ENCODE data around the gene PLAAT4.

Gene PLAAT4

GRCh38 chr11:63536669-63537292, at the start of gene PLAAT4:
PLAAT4 (plus strand) TSS chr11:63536808; CDS start chr11:63536869, 61 bp downstream.
- in situ Hi-C loops (cut with HindIII; ENCODE audit: low sequenced_read_pairs) = no loop called here

GRCh38 chr11:63488789-63489188, 47.8 kb upstream of the PLAAT4 start:
- in situ Hi-C loops (cut with HindIII; ENCODE audit: low sequenced_read_pairs) = no loop called here

GRCh38 chr11:63489879-63490278, 46.7 kb upstream of the PLAAT4 start:
- in situ Hi-C loops (cut with HindIII; ENCODE audit: low sequenced_read_pairs) = loop anchor here (10.0 kb wide), 1 partner anchor 245 kb away; no protein-coding TSS in a partner anchor

- in situ Hi-C loops (cut with HindIII; ENCODE audit: low sequenced_read_pairs) = loop anchor here (10.0 kb wide), 1 partner anchor 244 kb away; no protein-coding TSS in a partner anchor
Measured at GRCh38 chr11:63490551-63491239, 45.9 kb upstream of the PLAAT4 start, which contains the start of gene PLAAT5. PLAAT5 (minus strand) TSS chr11:63491167; CDS start chr11:63491034, 133 bp downstream.

- in situ Hi-C loops (cut with HindIII; ENCODE audit: low sequenced_read_pairs) = loop anchor here (10.0 kb wide), 1 partner anchor 244 kb away; no protein-coding TSS in a partner anchor
Measured at GRCh38 chr11:63491240-63491587, 45.4 kb upstream of the PLAAT4 start.

GRCh38 chr11:63491636-63492372, 44.8 kb upstream of the PLAAT4 start:
- in situ Hi-C loops (cut with HindIII; ENCODE audit: low sequenced_read_pairs) = loop anchor here (10.0 kb wide), 1 partner anchor 243 kb away; no protein-coding TSS in a partner anchor

- in situ Hi-C loops (cut with HindIII; ENCODE audit: low sequenced_read_pairs) = loop anchor here (10.0 kb wide), 1 partner anchor 242 kb away; no protein-coding TSS in a partner anchor
Measured at GRCh38 chr11:63492441-63492840, 44.2 kb upstream of the PLAAT4 start.

- in situ Hi-C loops (cut with HindIII; ENCODE audit: low sequenced_read_pairs) = loop anchor here (10.0 kb wide), 1 partner anchor 242 kb away; no protein-coding TSS in a partner anchor
Measured at GRCh38 chr11:63493127-63493526, 43.5 kb upstream of the PLAAT4 start.

- in situ Hi-C loops (cut with HindIII; ENCODE audit: low sequenced_read_pairs) = loop anchor here (10.0 kb wide), 1 partner anchor 240 kb away; no protein-coding TSS in a partner anchor
Measured at GRCh38 chr11:63494975-63495374, 41.6 kb upstream of the PLAAT4 start.

GRCh38 chr11:63499874-63500273, 36.7 kb upstream of the PLAAT4 start:
- in situ Hi-C loops (cut with HindIII; ENCODE audit: low sequenced_read_pairs) = loop anchor here (10.0 kb wide), 1 partner anchor 235 kb away; no protein-coding TSS in a partner anchor

GRCh38 chr11:63501236-63501635, 35.4 kb upstream of the PLAAT4 start:
- in situ Hi-C loops (cut with HindIII; ENCODE audit: low sequenced_read_pairs) = no loop called here

- in situ Hi-C loops (cut with HindIII; ENCODE audit: low sequenced_read_pairs) = no loop called here
Measured at GRCh38 chr11:63502252-63502820, 34.3 kb upstream of the PLAAT4 start.

GRCh38 chr11:63503492-63503891, 33.1 kb upstream of the PLAAT4 start:
- in situ Hi-C loops (cut with HindIII; ENCODE audit: low sequenced_read_pairs) = no loop called here

GRCh38 chr11:63504054-63504453, 32.6 kb upstream of the PLAAT4 start:
- in situ Hi-C loops (cut with HindIII; ENCODE audit: low sequenced_read_pairs) = no loop called here

- in situ Hi-C loops (cut with HindIII; ENCODE audit: low sequenced_read_pairs) = no loop called here
Measured at GRCh38 chr11:63504933-63505586, 31.5 kb upstream of the PLAAT4 start.

- in situ Hi-C loops (cut with HindIII; ENCODE audit: low sequenced_read_pairs) = no loop called here
Measured at GRCh38 chr11:63505857-63506528, 30.6 kb upstream of the PLAAT4 start, which contains the start of gene LGALS12. LGALS12 (plus strand) TSS chr11:63506084; CDS start chr11:63506459, 375 bp downstream.

GRCh38 chr11:63506876-63507275, 29.7 kb upstream of the PLAAT4 start:
- in situ Hi-C loops (cut with HindIII; ENCODE audit: low sequenced_read_pairs) = no loop called here

- in situ Hi-C loops (cut with HindIII; ENCODE audit: low sequenced_read_pairs) = no loop called here
Measured at GRCh38 chr11:63507511-63507910, 29.1 kb upstream of the PLAAT4 start.

- in situ Hi-C loops (cut with HindIII; ENCODE audit: low sequenced_read_pairs) = no loop called here
Measured at GRCh38 chr11:63508009-63508408, 28.6 kb upstream of the PLAAT4 start.

GRCh38 chr11:63508745-63509144, 27.9 kb upstream of the PLAAT4 start:
- in situ Hi-C loops (cut with HindIII; ENCODE audit: low sequenced_read_pairs) = no loop called here

All from endothelial cell of hepatic sinusoid (primary cell).